ENCODE measurements around the gene ARL3.
A peak's percentile ranks its signal among the peaks of the same experiment; 100 is the strongest.
"Not testable (repeated sequence)": the region's sequence is repeated elsewhere in the genome, so short reads cannot be mapped to it uniquely, and the experiment has no call there.

The ARL3 gene, protein sequence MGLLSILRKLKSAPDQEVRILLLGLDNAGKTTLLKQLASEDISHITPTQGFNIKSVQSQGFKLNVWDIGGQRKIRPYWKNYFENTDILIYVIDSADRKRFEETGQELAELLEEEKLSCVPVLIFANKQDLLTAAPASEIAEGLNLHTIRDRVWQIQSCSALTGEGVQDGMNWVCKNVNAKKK

DNA sequence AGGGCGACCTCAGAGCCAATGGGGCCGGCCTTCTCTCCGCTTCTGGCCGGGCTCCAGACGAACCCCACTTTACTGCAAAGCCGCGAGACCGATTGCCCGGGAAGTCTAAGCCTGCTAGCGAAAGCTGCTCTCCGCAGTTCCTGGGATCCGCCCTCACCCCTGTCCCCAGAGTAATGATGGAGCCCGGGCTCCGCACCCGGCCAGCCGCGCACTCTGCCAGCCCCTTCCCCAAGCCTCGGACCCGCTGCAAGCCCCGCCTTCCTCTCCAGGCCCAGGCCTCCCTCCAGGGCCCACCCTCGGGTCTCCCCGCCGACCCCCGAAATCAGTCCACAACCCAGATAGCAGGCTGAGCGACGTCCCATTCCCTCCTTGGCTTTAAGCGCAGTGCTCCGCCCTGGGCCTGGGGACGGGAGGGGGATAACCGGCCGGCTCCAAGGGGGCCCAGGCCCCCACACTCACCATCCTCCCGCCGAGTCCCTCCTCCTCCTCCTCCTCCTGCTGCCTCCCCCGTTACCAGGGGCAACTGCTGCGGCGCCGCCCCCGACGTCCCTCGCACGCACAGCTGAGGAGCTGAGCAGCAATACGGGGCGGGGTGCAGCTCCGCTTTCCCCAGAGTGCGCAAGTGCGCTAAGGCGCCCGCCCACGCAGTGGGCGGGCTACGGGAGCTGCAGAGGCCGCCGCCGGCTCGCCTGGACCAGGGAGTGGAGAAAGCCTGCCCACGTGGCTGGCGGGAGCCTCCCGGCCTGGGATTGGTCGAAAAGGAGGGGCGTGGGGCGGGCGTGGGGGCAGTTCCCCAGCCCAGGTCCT, at the start of gene ARL3:
ARL3 (minus strand) TSS at position 584 of the 807 bp plus-strand sequence; CDS start at position 462, 122 bp downstream.
- peak within 1 kb of the TSS; percentile 90 for H3K4me3 ChIP-seq (ENCODE audit: low read depth, low read length)
- TF ChIP-seq, protein P1, sequence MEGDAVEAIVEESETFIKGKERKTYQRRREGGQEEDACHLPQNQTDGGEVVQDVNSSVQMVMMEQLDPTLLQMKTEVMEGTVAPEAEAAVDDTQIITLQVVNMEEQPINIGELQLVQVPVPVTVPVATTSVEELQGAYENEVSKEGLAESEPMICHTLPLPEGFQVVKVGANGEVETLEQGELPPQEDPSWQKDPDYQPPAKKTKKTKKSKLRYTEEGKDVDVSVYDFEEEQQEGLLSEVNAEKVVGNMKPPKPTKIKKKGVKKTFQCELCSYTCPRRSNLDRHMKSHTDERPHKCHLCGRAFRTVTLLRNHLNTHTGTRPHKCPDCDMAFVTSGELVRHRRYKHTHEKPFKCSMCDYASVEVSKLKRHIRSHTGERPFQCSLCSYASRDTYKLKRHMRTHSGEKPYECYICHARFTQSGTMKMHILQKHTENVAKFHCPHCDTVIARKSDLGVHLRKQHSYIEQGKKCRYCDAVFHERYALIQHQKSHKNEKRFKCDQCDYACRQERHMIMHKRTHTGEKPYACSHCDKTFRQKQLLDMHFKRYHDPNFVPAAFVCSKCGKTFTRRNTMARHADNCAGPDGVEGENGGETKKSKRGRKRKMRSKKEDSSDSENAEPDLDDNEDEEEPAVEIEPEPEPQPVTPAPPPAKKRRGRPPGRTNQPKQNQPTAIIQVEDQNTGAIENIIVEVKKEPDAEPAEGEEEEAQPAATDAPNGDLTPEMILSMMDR (IDR thresholded peaks at IDR 0.05; ENCODE audit: borderline replicate concordance, insufficient read depth, low read depth, low read length): no peak; the same call in 1 of the 2 replicates

DNA sequence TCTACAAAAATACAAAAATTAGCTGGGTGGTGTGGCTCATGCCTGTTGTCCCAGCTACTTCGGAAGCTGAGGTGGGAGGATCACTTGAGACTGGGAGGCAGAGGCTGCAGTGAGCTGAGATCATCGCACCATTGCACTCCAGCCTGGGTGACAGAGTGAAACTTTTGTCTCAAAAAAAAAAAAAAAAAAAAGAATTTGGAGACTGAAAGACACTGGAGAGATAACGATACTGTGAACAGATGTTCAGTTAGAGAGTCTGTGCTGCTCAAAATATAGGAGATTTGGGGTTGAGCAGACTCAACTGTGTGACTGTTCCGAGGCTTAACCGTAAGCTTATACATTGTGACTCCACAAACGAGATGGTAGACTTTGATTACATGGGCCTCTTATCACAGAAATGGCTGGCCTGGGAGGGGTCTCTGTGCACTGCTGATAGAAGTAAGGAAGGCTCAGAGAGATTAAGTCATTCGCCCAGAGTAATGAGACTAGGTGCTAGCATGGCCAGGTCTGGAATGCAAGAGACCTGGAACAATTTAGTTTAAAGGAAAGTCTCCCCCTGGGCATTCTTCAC, 48.9 kb upstream of the ARL3 start:
- H3K4me3 ChIP-seq (ENCODE audit: low read depth, low read length): no peak overlapping the region
- TF ChIP-seq, protein P1 (IDR thresholded peaks at IDR 0.05; ENCODE audit: borderline replicate concordance, insufficient read depth, low read depth, low read length): no peak

DNA sequence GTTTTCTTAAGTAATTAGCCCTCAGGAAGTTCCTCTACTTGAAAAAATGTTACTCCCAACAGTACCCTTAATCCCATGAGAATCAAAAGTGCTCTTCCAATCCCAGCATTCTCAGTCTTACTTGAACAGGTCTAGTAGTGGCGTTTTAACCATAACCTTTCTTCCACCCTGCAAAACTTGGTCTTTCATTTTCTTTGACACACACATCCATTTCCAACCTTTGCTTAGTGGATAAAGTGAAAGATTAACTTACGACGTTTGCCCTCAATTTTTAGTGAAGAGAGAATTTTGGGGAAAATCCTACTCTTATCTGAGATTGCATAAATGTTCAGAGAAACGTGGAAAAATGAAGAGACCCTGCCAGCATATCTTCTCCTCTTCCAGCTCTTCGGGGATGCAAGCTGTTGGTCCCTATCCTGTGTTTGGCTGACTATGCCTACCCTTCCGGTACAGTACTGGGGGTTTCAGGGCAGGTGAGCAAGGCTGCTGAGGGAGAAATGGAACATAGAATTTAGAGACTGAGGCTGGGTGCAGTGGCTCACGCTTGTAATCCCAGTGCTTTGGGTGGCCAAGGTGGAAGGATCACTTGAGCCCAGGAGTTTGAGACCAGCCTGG, 48.3 kb upstream of the ARL3 start:
- TF ChIP-seq, protein P1 (IDR thresholded peaks at IDR 0.05; ENCODE audit: borderline replicate concordance, insufficient read depth, low read depth, low read length): no peak
- H3K4me3 ChIP-seq (ENCODE audit: low read depth, low read length): no peak overlapping the region

DNA sequence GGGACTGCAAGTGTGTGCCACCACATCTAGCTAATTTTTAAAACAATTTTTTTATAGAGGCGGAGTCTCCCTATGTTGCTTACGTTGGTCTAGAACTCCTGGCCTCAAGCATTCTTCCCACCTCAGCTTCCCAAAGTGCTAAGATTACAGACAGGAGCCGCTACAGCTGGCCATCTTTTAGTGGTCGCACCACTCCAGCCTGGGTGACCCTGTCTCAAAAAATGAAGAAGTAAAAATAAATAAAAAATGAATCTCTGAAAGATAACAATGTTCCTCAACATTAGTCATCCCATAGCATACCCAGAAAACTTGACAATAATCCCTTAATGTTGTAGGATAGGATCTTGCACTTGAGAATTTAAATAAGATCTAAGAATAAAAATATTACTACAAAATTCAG, 47.8 kb upstream of the ARL3 start:
- TF ChIP-seq, protein P1 (IDR thresholded peaks at IDR 0.05; ENCODE audit: borderline replicate concordance, insufficient read depth, low read depth, low read length): no peak
- no peak overlapping the region for H3K4me3 ChIP-seq (ENCODE audit: low read depth, low read length)

DNA sequence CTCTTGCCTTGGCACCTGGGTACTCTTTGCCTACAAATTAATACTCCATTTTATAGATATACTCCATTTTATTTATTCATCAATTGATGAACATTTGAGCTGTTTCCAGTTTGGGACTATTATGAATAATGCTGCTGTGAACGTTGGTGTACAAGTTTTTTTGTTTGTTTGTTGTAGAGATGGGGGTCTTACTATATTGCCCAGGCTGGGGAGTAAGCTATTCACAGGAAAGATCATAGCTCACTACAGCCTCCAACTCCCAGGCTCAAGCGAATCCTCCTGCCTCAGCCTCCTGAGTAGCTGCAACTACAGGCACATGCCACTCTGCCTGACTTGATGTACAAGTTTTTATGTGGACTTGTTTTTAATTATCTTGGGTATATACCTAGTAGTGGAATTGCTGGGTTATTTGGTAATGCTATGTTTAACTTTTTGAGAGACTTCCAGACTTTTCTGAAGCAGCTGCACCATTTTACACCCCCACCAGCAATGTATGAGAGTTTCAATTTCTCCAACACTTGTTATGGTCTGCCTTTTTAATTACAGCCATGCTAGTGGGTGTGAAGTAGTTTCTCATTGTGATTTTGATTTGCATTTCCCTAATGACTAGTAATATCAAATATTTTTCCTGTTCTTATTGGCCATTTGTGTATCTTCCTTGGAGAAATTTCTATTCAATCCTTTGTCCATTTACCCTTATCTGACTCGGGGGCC, 45.5 kb upstream of the ARL3 start:
- H3K4me3 ChIP-seq (ENCODE audit: low read depth, low read length): no peak overlapping the region
- TF ChIP-seq, protein P1 (IDR thresholded peaks at IDR 0.05; ENCODE audit: borderline replicate concordance, insufficient read depth, low read depth, low read length): no peak

DNA sequence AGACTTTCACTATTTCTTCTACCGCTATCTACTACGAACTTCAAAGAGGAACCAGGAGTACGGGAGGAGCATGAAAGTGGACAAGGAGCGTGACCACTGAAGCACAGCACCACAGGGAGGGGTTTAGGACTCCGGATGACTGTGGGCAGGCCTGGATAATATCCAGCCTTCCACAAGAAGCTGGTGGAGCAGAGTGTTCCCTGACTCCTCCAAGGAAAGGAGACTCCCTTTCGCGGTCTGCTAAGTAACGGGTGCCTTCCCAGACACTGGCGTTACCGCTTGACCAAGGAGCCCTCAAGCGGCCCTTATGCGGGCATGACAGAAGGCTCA, 44.7 kb upstream of the ARL3 start:
- not testable (repeated sequence) for H3K4me3 ChIP-seq (ENCODE audit: low read depth, low read length)
